GM12892 (cell line): ENCODE data around the gene LMNA.

Source experiments
- DNase-seq: peaks from one replicate; pipeline ENCODE4 v3.0.0; 2011; ENCODE audit not compliant: insufficient read length
- FAIRE-seq: peaks from 2 replicates; lab custom pipeline; 2011; peaks lifted over from hg19 to GRCh38; lab: Jason Lieb, UNC
- POLR2A ChIP-seq: IDR thresholded peaks from 2 replicates; pipeline ENCODE4 v1.6.1; 2011; ENCODE audit warnings: low read depth, low read length, control low read depth
- POLR2AphosphoS5 ChIP-seq: IDR thresholded peaks from 2 replicates; pipeline ENCODE4 v1.6.1; 2011; ENCODE audit warnings: low read depth, low read length, control low read depth
- TAF1 ChIP-seq: IDR thresholded peaks from 2 replicates; pipeline ENCODE4 v1.6.1; 2011; ENCODE audit warnings: low read depth, mild to moderate bottlenecking, control low read depth, low read length, borderline replicate concordance

Gene LMNA

DNA sequence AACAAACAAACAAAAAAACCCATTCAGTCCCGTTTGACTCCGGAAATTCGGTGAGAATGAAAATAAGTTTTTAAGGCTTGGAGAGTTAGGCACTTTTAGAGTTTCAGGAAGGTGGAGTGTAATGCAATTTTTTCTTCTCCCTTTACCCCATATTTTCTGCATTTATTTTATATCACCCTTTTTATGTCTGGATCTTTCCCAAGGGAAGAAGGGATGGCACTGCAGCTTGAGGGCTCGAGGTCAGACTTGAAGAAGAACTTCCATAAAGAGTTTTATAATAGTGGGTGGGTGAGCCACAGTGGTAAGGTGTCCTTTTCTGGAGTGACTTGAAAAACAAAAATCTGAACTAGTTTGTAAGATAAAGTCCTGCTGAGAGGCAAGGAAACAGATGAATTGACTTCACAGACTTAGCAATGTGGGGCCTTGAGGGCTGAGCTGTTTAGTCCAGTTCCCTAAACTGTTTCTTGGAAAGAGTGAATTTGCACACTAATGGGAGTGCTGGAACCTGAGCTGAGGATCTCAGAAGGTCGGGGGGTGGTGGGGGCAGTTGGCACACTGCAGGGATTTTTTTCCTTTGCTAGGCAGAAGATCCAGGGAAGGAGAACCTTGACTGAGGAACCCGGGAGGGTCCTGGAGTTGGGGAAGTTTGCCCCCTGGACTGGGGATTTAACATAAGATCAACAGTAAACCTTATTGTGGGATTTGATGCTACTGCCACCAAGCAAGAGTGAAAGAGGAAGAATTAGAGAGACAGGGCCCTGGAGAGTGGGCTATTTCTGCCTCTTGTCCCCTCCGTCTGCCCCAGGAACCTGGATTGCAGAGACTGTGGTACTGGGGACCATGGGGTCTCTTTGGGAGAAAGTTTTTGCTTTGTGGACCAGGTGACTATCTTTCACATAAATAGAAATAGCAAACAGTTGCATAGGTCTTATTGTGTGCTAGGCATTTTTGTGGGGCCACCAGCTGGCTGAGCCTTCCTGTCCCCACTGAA, 30.4 kb upstream of the LMNA start:
- TF ChIP-seq POLR2A (no peak), TAF1 (no peak), POLR2AphosphoS5 (no peak)
- DNase-seq (no peak), FAIRE-seq (no peak)

DNA sequence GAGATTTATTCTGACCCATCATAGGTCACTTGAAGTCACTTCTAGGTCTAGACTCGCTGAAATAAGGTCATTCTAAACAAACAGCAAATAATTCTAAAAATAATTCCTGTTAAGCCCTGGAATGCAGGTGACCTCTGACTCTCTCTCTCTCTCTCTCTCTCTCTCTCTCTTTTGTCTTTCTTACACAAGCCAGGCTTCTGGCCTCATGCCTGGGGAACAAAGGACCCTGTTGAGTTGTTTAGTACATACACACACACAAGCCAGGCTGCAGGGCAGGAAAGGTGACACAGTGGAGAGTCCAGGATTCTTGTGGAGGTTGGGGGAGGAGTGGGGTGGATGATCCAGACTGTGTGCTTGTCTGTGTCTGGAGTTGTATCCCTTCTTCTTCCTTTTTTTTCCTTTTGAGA, 28.3 kb upstream of the LMNA start:
- no peak for FAIRE-seq
- DNase-seq: no peak

DNA sequence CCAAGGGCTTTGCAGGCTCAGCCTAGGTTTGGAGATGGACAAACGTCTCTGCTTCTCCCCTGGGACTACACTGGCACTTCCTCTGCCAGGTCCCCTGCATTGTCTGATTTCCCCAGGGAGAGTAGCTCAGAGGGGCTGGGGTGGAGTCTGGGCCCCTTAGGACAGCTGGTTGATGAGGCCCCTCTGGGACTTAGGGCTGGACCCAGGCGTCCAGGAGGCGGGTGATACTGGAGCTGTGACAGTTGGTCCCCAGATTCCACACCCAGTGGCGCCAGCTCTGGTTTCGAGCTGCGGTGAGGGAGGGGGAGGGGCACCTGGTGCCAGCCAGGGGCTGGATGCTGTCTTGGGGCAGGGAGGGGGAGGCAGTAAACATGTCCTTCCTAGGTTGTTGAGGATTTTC, 24.8 kb upstream of the LMNA start:
- TF ChIP-seq POLR2AphosphoS5: no peak
- no peak for TF ChIP-seq POLR2A
- DNase-seq (no peak), FAIRE-seq (no peak)

More for the DNA sequence above, 28.3 kb upstream of the LMNA start:
- TF ChIP-seq POLR2A (no peak), POLR2AphosphoS5 (no peak), TAF1 (no peak)

DNA sequence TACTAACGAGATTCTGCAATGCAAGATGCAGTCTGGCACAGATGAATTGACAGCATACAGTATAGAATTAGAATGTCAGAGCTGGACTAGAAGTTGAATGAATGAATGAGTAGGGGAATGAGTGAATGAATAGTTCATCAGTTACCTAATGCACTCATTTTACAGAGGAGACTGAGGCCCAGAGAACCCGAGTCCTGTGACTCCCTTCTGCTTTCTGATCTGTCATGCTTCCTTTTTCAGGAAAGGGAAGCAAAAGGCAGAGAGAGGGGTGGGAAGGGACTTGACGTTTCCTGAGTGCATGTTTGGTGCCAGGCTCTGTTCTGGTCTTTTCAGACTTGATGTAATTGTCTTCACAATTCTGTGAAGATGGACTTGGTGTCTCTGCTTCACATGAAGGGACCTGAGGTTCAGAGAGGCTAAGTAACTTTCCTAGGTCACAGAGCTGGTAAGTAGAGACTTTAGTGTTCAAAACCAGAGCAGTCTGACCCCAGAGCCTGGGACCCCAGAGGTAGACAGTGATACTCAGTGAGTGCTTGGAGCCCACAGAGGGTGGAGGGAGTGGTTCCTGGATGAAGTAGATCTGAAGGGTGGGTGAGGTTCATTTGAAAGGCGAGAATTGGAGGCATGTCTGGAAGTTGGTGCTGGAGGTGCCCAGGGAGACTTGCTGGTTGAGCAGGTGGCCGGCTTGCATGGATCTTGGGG, 24.2 kb upstream of the LMNA start:
- DNase-seq: no peak
- no peak for FAIRE-seq
- TF ChIP-seq POLR2A: no peak
- TF ChIP-seq POLR2AphosphoS5: no peak
- no peak for TF ChIP-seq TAF1

DNA sequence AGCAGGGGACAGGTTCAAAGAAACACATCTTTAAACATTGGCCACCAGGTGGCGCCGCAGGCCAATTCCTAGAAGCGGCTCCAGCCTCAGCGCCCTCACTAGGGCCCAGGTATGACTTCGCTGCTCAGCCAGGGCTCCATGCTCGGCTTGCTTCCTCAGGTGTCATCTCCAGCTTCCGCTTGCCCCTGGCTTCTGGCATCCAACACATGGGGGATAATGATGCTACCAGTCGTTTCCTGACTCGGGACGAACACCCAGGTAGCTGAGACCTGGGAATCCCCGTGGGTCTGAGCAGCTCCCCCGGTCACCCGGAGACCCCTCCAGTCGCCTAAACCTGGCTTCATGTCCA, 23.7 kb upstream of the LMNA start:
- peak; percentile 84 for FAIRE-seq
- DNase-seq: peak; percentile 80

DNA sequence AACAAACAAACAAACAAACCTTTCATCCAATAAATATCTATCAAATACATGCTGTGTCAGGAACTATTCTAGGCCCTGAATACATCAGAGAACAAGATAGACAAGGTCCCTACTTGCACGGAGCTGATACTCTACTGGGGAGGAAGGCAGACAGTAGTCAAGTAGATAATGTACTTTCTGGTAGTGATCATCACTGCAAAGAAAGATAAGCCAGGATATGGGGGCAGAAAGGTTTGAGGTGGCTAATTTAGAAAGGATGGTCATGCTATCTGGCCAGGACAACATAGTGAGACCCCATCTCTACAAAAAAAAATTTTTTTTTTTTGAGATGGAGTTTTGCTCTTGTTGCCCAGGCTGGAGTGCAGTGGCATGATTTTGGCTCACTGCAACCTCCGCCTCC, 22.9 kb upstream of the LMNA start:
- TF ChIP-seq POLR2A (no peak), POLR2AphosphoS5 (no peak), TAF1 (no peak)
- FAIRE-seq (no peak), DNase-seq (no peak)

More for the DNA sequence above, 23.7 kb upstream of the LMNA start:
- no peak for TF ChIP-seq POLR2A
- TF ChIP-seq TAF1: no peak
- no peak for TF ChIP-seq POLR2AphosphoS5

DNA sequence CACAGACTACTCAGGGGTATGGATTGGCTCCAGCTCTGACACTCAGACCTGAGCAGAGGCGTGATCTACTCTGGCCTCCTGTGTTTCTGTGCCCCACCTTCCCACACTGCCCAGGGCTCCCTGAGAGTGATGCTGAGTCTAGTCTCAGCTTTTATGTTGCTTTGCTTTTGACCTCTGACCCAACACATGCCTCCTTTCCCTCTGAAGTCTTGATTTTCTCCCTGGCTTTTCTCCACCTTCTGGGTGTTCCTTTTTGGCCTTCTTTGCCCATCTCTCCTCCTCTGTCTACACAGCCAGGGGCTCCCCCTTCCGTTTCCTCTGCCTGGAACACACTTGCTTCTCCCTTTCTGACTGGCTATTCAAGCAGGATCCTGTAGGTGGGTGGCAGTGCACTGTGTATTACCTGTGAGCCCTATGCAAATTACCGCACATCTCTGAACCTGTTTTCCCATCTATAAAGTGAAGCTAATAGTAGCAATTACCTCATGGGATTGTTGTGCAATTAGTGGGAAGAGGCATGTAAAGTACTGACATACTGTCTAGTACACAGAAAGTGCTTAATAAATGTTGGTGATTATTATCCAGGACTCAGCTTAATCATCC, 18.5 kb upstream of the LMNA start:
- no peak for DNase-seq
- peak; percentile 61 for FAIRE-seq

DNA sequence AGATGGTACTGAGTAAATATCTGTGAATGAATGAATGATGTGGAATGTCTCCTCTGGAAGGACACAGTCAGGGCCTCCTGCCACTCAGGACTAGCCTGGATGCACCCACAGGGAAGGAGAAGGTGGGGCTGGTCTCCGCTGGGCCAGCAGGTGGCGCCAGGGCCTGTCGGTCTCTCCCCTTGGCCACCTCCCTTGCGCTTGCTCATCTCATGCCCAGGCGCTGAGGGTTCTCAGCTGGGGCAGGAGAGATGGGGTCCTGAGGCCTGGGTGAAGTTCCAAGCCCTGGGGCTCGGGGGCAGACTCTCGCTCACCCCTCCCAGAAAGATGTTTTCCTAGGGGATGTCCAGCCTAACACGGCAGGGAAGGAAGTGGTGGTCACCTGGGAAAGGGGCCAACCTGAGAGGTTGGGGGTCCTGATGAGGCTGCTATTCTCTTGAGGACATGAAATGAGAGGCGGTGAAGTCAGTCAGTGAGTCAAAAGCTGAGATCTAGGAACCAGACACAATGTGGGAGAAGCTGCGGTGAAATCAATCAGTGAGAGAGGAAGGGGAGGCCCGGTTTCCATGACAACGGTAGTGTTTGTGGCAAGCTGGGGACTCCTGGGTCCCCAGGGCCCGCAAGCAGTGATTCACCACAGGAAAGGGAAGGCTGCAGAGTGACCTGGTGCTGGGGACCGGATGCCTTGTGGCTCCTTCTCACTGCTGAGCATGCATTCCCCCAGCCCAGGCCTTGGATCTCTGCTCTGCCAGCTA, 17.7 kb upstream of the LMNA start:
- FAIRE-seq (peak; percentile 96), DNase-seq (peak; percentile 88)
- TF ChIP-seq POLR2AphosphoS5 (no peak; the same call in 1 of the 2 replicates), POLR2A (peak; percentile 55; the same call in 1 of the 2 replicates), TAF1 (no peak; the same call in 1 of the 2 replicates)

More for the DNA sequence above, 18.5 kb upstream of the LMNA start:
- no peak for TF ChIP-seq POLR2A
- no peak for TF ChIP-seq POLR2AphosphoS5
- TF ChIP-seq TAF1: no peak

DNA sequence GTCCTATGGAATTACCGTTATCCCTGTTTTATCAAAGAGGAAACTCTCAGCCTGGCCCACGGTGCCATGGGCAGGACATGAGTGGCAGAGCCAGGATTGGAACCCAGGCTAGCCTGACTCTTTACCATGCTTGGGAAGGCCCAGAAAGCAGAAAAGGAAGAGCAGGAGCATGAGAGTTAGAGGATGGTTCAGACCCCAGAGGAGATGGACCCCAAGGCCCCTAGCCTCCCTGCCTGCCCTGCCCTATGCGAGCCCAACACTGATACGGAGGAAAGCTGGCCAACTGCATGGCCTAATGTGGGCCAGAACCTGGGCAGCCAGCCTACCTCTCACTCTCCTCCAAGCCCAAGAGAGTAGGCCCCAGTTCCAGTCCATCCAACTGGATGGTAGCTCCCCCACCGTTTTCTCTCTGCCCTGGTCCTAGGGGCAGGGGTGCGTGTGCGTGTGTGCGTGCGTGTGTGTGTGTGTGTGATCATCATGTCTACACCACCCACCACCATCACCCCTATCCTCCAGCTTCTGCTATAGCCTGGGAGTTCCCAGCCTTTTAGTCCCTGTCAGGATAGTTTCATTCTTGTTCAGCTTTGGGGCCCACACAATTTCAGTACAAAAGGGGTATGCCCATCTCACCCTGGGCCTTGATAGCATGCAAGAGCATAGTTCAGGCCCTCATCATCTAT, 16.9 kb upstream of the LMNA start:
- DNase-seq (no peak), FAIRE-seq (peak; percentile 74)
- TF ChIP-seq POLR2A (peak; percentile 53; the same call in 1 of the 2 replicates), POLR2AphosphoS5 (peak; percentile 74), TAF1 (no peak)

DNA sequence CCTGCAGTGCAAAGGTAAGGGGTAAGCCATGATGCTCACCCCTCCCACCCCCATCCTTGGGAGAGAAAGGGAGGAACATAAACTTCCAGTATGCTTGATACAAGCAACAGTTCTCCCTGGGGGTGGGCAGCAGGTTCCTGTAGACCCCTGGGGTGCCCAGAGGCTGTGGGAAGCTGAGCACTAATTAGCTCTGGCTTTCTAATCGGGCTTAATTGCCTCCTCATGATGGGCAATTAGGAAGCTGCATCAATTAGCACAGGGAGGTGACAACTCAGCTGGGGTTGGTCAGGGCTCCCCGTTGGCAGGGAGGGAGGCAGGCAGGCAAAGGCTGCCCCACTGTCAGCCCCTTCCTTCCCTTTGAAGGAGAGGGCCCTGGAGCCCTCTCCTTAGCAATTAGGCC, 15.7 kb upstream of the LMNA start:
- DNase-seq (no peak), FAIRE-seq (no peak)
- TF ChIP-seq TAF1 (no peak), POLR2A (peak; percentile 26; the same call in 1 of the 2 replicates), POLR2AphosphoS5 (no peak)

DNA sequence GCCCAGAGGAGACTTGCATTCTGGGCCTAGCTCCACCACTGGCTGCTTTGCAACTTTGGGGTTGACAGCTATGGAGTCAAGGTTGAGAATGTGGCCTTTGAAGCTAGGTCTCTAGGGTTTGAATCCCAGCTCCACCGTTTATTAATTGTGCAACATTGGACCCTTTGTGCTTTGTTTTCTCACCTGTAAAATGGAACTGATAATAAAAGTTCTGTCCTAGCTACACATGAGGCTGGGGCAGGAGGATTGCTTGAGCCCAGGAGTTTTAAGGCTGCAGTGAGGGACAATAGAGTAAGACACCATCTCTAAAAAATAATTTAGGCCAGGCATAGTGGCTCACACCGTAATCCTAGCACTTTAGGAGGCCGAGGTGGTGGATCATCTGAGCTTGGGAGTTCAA, 15.2 kb upstream of the LMNA start:
- FAIRE-seq: no peak
- no peak for DNase-seq
- TF ChIP-seq POLR2AphosphoS5 (no peak), POLR2A (no peak), TAF1 (no peak)
